Measurements from ENCODE around the gene FRMD4A.

- no peak for TF ChIP-seq CTCF (IDR thresholded peaks at IDR 0.05; ENCODE audit: low read length)
- TF ChIP-seq EZH2phosphoT487 (IDR thresholded peaks at IDR 0.05; ENCODE audit: low read length), result no peak
These were observed 2.2 kb upstream of the FRMD4A start for GRCh38 chr10:14332903-14333302.

Data from MM.1S (cell line).